ENCODE data around the gene EDN2.

Gene EDN2

GRCh38 chr1:41484402-41485241 lies at the start of gene EDN2:
TSS of gene EDN2 (minus strand) at chr1:41484683. CDS start at chr1:41484601, 82 bp downstream.
- DNase-seq: no peak

- no peak for DNase-seq
Observed at GRCh38 chr1:41533731-41534080, 49.2 kb upstream of the EDN2 start.

GRCh38 chr1:41533016-41533730 lies 48.7 kb upstream of the EDN2 start:
- no peak for DNase-seq

DNA sequence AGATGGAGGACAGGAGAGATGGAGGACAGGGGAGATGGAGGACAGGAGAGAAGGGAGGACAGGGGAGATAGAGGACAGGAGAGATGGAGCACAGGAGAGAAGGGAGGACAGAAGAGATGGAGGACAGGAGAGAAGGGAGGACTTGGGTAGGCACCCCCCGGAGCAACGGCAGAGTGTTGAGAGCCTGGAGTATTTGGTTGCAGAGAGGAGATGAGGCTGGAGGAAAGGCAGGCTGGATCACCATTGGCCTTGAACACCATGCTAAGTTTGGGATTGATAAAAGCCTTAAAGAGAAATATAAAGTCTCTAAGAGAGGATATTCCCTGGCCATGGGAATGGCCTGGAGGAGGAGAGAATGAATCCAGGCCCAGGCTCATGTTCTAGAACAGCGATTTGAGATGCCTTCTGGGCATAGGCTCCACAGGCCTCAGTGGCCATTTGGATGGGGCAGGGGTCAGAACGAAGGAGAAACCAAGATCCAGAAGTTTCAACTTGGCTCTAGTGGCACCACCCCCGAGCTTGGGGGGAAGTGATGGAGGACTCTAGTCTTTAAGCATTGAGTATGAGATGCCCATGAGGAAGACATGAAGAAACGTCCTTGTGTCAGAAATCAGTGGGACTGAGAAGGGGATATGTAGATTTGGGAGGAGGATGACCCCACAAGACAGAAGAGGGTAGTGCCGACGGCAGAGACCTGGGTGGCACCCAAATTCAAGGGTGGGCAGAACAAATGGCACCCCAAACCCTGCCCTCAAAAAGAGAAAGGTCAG lies 47.9 kb upstream of the EDN2 start:
- DNase-seq: no peak

DNA sequence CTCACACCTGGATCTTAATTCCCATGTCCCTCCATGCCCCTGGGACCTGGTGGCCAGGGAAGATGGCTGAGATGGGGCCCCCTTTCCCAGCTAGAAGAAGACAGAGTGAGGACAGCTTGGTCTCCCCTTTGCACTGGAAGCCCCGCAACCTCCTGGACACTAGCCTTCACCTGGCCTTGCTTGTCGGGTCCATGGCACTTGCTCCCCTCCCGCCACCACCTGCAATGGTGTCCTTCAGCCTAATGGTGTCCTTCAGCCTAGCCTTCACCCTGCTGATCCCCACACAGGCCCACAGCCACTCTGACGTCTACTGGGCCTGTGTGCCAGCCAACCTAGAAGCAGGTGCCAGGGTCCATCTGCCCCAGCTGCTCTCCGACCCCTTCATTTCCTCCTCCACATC lies 45.9 kb upstream of the EDN2 start:
- no peak for DNase-seq

- no peak for DNase-seq
Observed at GRCh38 chr1:41529621-41530395, 45.3 kb upstream of the EDN2 start.

DNA sequence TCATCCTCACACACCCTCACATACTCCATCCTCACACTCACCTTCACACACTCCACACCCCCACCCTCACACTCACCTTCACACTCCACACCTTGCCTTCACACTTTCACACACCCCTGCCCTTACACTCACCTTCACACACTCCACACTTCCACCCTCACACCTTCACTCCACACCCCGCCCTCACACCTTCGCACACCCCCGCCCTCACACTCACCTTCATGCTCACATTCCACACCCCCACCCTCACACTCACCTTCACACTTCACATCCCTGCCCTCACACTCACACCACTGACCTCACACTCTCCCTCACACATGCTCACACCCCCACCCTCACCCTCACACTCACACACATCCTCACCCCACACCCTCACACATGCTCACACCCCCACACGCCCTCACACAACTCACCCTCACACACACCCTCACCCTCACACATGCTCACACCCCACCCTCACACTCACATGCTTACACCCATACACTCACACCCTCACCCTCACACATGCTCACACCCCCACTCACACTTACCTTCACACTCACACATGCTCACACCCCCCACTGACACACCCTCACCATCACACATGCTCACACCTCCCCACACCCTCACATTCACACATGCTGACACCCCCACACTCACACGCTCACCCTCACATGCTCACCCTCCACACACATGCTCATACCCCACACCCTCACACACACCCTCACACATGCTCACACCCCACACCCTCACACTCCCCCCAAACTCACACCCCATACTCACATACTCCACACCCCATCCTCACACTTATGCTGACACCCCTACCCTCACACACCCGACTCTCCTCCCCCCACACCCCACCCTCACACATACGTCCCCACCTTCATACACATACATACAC lies 44.5 kb upstream of the EDN2 start:
- no peak for DNase-seq

DNA sequence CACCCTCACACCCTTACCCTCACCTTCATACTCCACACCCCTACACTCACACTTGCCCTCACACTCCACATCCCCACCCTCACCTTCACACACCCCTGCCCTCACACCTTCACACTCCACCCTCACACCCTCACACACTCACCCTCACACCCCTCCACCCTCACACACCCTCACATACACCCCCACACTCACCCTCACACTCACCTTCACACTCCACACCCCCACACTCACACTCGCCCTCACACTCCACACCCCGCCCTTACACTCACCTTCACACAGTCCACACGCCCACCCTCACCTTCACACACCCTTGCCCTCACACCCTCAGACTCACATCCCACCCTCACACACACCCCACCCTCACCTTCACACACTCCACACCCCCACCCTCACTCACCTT lies 43.6 kb upstream of the EDN2 start:
- DNase-seq: no peak

DNA sequence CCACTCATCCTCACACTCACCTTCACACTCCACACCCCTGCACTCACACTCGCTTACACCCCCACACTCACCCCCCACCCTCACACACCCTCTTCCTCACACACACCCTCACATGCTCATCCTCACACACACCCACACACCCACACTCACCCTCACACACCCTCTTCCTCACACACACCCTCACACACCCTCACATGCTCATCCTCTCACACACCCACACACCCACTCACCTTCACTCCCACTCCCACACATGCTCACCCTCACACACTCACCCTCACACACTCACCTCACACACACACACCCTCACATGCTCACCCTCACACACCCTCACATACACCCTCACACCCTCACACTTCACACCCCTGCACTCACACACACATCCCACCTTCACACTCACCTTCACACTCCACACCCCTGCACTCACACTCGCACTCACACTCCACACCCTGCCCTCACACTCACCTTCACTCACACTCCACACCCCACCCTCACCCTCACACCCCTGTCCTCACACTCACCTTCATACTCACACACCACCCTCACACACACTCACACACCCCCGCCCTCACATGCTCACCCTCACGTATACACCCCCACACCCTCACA lies 42.6 kb upstream of the EDN2 start:
- DNase-seq: no peak

DNA sequence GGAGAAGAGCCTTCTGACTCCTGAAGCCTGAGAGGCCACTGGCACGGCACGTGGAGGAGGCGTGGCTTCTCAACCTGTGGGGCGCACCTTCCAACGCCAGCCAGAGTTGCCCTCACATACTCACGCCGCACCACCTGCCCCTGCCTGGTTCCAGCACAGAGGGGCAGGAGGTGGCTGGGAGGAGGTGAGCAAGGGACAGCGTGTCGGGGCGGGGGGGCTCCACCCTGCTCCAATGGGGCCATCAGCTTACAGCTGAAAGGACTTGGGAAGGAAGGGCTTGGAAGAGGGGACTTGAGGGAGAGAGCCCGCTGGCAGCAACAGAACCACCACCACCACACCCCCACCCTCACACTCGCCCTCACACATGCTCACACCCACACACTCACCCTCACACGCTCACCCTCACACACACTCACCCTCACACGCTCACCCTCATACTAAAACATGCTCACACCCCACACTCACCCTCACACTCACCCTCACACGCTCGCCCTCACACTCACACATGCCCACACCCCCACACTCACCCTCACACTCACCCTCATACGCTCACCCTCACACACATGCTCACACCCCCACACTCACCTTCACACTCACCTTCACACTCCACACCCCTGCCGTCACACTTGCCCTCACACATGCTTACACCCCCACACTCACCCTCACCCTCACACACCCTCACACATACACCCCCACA lies 41.6 kb upstream of the EDN2 start:
- DNase-seq: no peak

- no peak for DNase-seq
Observed at GRCh38 chr1:41524676-41525675, 40.5 kb upstream of the EDN2 start.

DNA sequence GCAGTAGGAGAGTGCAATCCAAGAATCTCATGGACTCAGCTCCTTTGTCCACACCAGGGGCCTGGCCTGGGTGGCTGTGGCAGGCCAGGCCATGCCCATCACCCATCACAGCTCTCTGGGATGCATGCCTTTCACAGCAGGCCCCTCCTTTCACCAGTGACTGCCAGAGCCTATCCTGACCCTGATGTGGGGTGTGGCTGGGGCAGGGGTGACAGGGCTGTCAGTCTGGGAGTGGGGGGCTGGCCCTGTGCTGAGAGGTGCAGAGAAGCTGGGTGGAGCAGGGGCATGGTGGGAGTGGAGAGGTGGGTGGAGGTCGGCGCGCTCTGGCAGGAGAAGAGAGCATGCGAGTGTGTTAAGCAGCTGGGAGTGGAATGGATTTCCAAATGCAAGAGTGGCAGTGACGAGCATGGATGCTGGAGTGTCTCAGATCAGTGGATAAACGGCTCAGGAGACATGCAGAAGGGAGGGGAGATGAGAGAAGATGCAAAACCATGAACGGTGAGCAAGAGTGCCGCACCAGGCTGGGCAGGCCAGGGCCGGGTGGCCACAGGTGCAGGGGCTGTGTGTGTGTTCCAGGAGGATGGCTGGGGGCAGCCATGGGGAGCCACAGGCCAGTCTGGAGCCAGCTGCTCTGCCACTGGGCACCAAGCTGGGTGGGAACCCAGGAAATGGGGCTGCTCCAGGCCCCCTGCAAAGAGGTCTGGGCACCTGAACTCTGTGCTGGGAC lies 39.6 kb upstream of the EDN2 start:
- DNase-seq: no peak

DNA sequence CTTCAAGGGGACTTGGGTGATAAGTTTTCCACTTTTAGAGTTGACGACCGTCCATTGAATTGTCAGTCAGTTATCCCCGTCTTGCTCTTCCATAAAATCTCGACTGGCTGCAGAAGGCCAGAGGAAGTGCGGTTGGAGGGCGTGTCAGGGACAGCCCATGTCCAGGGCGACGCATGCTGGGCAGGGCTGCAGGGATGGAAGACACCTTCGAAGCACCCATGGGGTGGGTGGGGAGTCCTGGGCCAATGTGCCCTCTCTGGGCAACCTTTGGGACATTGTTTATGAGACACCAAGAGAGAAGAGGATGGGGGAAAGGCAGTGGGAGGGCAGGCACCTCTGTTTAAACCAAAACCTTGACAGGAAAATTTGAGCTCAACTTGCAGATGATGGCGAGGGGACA lies 38.6 kb upstream of the EDN2 start:
- DNase-seq: no peak

GRCh38 chr1:41521766-41522165 lies 37.3 kb upstream of the EDN2 start:
- DNase-seq: no peak

DNA sequence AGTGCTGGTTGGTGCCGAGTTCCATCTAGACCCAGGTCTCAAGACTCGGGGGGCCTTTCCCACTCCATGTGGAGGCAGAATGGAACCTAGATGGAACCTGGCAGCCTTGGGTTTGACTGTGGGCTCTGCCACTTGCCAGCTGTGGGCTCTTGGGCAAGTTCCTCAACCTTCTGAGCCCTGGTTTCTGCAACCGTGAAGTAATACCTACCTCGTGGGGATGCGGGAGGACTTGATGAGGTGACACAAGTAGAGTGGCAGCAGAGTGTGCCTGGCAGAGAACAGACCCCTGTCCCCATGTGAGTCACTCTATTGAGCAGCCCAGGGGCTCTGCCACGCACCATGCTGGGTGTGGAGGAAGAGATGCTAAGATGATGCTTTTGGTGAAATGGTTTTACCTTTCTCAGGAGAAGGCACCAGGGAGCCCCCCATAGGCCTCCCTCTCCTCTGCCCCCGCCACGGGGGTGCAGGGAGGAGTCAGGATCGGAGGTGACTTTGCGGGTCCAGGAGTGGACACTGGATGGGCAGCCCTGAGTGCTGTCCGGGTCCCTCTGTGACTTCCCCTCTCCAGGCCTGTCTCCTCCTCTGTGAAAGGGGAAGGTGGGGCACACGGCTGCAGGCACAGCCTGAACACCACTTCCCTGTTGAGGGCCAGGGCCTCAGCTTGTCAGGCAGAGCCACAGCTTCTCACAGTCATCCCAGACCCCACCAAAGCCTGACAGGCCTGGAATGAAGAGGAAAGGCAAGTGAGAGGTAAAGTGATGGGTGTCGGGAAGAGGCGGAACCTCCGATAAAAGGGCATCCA lies 36.7 kb upstream of the EDN2 start:
- DNase-seq: no peak

DNA sequence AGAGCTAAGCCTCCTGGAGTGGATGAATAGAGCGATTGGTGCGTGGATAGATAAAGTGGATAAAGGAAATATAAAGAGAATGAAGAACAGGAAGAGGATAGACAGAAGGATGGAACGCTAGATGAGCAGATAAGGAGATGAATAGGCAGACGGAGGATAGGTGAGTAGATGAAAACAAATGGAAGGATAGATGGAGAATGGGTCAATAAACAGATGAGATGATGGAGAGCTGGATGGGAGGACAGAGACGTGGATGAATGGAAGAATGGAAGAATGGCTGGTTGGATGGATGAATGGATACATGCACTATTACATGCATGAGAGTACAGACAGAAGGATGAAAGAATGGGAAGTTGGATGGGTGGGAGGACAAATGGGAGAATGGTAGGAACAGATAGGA lies 35.2 kb upstream of the EDN2 start:
- no peak for DNase-seq

DNA sequence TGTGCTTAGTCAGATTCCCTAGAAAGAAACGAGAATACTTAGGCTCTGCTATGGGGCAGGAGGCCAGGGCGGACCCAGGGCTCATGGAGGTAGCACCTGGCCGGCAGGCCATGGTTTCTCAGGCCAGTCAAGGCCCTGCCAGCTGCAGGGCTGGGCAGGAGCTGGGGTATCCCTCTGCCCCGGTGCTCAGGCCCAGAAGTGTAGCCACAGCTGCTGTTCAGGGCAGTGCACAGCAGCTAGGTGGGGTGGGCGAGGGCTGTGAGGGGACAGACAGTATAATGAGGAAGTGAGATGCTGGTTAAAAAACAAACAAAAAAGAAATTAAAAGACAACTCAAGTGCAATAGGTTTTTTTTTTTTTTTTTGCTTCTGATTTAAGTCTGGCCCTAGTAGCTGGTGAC lies 34.0 kb upstream of the EDN2 start:
- DNase-seq: no peak

DNA sequence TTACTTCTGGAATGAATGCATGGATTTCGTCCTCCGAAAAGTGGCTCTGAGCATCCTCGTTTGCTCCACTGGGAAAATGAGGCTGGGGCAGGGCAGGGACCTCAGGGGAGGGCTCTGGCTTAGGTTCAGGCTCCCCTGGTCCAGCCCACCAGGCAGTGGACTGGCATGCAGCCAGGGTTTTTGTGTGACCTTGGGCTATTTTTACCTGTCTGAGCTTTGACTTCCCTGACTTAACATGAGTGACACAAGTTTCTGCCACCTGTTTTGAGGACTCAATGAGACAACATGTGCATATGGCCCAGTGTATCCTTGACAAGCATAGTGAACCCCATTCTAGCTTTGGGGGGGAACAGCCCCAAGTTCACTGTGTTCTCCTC lies 32.6 kb upstream of the EDN2 start:
- no peak for DNase-seq
